Activated gamma-delta T cell treated with Interleukin-2 at 50 U/mL for 16 hours (primary cell): ENCODE measurements around the gene CSNK2A1.
"Not testable (repeated sequence)": the region's sequence is repeated elsewhere in the genome, so short reads cannot be mapped to it uniquely, and the experiment has no call there.

Experiments
- DNase-seq: peaks from one replicate; pipeline ENCODE4 v3.0.0-alpha.2; 2020

Gene CSNK2A1

DNA sequence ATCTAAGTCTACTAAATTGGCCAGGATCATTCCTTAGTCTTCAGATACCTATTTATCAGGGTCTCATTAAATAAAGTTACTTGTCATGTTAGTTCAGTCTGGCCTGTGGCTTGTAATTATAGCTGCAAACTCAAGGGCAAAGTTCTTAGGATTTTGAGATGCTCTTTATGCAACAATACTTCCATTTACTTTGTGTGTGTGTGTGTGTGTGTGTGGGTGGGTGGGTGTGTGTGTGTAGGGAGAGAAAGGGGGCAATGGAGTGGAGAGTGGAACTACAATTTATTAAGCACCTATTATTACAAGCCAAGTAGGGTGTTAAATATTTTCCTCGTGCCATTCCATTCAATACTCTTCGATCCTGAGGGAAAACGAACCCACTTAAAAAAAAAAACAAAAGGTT lies 63.5 kb downstream of the CSNK2A1 start:
- no peak for DNase-seq

DNA sequence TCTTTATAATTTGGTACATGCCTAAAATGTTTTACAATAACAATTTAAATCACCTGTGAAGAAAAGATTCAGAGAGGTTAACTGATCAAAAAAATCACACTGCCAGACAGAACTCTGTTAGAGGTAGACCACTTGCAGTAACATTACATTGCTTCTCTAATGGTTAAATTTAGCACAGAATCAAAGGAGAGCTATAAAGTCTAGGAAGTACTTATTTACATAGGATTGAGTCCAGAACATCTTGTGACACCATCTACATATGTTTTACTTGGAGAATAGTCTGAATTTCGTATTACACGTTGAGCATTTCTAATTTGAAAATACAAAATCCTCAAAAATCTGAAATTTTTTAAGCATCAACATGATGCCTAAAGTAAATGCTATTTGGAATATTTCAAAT lies 64.1 kb downstream of the CSNK2A1 start:
- no peak for DNase-seq

DNA sequence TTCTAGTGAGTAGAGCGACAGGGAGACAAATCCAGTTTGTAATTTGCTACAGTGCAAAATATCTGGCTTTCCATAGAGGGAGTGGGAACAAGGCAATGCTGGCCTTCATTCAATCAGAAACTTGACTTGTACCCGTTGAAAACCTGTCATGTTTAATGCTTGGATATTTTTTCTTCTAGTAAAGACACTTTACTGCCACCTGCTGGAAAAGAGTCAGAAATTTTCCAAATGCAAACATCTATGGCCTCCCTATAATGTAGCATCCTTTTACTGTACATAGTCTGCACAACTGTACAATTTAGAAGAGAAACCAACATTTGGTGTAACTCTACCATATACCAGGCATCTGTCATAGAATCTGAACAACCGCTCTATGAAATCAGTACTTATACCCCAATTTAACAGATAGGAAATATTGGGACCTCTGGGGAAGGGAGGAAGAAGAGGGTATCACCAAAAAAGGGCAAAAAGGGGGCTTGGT lies 64.6 kb downstream of the CSNK2A1 start:
- DNase-seq = peak; percentile 17

DNA sequence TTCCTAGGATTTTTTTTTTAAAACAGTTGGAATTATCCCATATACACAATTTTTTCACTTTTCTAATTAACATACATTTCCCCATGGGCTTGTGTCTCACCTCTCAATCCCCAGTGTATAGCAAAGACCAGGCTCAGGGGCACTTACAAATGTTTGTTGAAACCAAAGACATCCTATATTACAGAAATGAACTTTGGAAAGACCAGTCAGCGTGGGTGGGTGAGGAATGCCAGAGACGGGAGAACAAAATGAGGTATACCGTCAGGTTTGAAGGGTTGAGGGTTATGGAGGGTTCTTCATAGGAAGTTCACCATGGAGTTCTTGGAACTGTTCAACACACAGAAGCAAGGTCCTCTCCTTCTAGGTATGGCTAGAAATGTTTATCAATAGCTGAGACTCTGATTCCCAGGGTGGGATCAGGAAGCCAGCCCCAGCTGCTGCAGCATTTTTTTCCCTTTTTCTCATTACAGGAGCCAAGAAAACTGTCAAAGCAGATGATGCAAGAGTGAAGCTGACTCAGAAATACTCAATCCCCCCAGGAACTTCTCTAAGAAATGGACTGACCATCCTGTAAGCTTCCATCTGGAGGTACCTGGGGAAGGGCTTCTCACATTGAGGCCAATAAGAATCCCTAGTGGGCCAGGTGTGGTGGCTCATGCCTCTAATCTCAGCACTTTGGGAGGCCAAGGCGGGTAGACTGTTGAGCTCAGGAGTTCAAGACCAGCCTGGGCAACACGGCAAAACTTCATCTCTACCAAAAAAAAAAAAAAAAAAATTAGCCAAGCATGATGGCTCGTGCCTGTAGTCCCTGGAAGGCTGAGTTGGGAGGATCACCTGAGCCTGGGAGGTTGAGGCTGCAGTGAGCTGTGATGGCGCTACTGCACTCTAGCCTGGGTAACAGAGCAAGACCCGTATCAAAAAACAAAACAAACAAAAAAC lies 65.3 kb downstream of the CSNK2A1 start:
- no peak for DNase-seq

DNA sequence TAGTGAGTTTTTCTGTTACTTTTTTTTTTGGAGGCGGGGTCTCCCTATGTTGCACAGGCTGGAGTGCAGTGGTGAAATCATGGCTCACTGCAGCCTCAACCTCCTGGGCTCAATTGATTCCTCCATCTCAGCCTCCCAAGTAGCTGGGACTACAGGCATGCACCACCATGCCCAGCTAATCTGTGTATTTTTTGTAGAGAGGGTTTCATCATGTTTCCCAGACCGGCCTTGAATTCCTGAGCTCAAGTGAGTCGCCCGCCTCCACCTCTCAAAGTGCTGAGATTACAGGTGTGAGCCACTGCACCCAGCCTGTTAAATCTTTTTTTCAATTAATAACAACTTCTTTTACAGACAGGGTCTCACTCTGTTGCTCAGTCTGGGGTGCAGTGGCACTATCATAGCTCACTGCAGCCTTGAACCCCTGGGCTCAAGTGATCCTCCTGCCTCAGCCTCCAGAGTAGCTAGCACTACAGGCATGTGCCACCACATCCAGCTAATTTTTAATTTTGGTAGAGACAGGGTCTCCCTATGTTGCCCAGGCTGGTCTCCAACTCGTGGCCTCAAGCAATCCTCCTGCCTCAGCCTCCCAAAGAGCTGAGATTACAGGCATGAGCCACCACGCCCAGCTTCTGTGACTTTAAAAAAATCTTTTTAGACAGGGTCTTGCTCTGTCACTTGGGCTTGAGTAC lies 66.9 kb downstream of the CSNK2A1 start:
- not testable (repeated sequence) for DNase-seq

DNA sequence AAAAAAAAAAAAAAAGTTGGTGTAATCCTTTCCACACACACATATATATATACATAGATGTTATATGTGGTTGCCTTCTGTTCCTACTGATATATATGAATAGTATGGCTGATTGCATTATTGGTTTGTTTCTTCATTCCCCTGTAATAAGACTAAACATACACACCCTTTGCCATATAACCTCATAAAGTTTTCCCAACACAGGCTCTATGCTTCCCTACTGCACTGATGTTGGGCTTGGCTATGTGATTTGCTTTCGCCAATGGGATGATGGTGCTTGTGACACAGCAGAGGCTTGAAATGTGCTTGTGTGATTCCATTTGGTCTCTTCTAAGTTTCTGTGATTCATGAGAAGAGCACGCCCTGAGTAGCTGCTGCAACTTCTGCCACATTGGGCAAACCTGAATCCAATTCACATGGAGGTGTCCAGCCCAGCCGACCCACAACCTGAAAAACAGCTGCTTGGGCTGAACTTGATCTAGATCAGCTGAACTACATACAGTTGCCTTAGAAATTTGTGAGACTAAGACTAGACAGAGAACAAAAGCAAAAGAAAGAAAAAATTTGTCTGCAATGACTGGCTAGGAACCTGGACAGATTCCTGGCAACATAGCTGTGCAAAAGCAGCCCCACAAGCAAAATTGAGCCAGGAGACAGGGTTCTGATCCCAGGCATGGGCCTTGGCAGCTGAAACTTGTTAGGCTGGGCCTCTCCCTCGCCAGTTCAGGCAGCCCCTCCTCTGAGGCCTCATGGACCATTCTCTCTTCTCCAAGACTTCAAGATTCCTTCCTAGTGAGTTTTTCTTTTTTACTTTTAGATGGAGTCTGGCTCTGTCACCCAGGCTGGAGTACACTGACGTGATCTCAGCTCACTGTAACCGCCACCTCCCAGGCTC lies 67.9 kb downstream of the CSNK2A1 start:
- DNase-seq = no peak

DNA sequence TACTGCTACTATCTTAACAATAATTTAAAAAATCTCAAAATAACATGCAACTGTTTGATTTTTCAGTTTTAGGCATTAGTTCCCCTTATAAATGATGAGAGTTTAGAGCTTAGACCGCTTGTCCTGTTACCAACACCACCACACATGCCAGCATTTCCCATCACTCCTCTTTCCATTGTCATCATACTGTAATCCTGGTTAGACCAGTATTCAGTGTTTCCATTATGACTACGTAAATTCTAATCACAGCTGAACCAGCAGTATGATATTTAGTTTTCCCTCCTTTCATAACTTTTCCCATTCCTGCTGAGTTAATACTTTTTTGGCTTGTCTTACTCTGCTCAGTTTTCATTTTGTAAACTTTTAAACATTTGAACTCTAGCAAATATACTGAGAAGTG lies 69.0 kb downstream of the CSNK2A1 start:
- no peak for DNase-seq

DNA sequence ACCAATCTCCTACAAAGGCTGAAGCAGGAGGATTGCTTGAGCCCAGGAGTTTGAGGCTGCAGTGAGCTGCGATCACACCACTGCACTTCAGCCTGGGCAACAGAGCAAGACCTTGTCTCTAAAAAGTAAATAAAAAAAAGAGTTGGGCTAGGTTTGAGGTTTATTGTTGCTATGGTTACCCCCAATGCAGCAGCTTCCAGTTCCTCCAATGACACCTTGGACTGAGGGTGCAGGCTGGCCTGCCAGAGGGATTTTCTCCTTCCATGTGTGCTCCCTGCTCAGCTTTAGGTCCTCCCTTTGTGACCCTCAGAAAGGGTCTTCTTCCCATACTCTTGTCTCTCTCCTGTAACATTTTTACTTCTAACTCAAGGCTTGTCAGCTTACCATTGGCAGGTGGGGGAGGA lies 70.7 kb downstream of the CSNK2A1 start:
- no peak for DNase-seq

DNA sequence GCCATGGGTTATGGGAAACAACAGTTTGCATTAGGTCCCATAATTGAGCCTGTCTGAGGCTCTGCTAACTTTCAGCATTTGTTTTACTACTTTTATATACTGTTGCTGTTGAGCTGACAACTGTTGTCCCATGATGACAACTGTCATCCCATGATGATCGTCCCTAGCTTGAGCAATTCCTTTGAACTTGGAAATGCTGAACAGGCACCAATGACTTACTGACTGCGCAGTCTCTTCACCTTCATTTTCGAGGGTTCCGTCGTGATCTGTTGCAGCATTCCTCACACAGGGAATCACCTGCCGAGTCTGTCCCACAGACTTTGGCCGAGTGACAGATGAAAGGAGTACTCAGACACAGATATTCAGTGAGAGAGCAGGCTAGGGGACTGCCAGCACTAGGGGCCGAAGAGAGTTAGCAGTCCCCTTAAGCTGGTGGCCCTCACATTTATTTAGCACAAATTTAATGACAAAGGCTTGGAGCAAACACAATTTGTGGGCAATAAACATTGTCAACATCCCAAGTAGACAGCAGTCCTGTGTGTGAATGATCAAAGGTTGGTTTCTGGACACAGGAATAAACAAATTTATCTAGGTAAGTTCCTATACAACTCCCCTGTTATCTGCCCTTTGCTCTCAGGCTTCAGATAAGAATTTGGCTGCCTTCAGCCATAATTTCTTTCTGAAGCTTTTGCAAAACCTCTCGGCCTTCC lies 71.3 kb downstream of the CSNK2A1 start:
- DNase-seq = no peak

DNA sequence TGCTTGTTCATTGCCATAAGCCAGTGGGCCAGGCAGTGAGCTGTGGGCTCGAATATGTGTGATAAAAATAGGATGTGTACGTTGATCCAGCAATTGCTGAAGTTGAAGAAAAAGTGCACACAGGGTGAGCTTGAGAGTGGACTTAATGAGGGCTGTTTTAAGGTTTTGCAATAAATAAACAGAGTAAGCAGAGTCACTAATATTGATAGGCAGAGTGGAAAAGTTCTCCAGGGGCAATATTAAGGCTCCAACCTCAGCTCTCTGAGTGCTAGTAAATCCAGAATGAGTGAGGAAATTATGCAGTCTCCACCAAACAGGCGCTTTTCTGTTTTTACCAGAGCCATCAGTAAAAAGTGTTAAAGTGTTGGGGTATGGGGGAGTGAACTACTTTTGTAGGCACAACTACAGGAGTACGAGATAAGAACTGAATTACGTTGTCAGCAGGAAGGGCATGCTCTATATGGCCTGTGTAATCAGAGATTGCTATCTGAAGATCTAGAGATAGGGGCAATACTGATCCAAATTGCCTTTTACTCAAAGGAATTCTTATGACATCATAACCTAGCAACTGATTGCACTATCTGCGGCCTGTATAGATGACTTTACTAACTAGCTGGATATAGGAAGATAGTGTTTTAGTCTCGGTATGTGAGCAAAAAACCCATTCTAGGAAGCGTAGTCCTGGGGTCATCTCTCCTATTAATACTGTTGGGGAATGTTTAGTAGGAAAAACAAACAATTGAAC lies 73.7 kb downstream of the CSNK2A1 start:
- no peak for DNase-seq

DNA sequence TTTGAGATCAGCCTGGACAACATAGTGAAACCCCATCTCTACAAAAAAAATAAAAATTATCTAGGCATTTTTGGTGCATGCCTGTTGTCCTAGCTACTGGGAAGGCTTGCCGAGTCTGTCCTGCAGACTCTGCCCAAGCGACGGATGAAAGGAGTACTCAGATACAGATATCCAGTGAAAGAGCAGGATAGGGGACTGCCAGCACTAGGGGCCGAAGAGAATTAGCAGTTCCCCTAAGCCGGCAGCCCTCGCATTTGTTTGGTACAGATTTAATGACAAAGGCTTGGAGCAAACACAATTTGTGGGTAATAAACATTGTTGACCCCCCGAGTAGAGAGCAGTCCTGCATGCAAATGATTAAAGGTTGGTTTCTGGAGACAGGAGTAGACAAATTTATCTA lies 75.8 kb downstream of the CSNK2A1 start:
- no peak for DNase-seq

DNA sequence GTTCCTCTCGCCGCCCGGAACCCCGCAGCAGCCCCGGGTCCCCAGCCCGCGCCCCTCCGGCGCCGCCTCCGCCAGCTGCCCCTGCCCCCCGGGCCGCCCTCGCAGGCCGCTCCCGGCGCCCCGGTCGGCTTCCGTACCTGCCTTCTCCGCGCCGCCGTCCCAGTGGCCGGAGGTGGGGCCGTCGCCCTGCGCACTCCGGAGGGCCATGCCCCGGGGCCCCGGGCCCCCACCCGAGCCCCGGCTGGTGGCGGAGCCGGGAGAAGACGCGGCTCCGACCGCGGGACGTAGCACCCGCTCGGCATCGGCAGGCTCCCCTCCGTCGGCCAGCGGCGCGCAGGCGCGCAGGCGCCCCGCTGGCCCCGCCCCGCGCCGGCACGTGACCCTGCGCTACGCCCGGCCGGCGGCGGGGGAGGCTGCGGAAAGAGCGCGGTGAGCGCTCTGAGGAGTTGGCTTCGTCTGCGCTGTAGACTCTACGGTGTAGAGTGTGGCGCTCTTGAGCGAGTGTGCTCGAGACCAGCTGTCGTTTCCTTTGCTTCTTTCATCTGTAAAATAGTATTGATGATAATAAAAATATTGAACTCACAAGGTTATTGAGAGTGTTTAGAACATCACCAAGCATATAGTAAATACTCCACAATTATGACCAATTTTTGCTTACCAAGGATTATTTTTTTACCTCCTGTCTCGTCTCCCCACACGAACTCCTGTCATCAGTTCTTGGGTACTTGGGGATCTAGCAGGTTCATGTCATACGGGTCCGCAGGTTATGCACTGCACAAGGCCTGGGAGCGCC lies 81.2 kb downstream of the CSNK2A1 start, which contains the start of gene TBC1D20:
TSS of gene TBC1D20 (minus strand) at position 335 of the 793 bp plus-strand sequence. CDS start at position 207, 128 bp downstream.
- peak; percentile 81 for DNase-seq

DNA sequence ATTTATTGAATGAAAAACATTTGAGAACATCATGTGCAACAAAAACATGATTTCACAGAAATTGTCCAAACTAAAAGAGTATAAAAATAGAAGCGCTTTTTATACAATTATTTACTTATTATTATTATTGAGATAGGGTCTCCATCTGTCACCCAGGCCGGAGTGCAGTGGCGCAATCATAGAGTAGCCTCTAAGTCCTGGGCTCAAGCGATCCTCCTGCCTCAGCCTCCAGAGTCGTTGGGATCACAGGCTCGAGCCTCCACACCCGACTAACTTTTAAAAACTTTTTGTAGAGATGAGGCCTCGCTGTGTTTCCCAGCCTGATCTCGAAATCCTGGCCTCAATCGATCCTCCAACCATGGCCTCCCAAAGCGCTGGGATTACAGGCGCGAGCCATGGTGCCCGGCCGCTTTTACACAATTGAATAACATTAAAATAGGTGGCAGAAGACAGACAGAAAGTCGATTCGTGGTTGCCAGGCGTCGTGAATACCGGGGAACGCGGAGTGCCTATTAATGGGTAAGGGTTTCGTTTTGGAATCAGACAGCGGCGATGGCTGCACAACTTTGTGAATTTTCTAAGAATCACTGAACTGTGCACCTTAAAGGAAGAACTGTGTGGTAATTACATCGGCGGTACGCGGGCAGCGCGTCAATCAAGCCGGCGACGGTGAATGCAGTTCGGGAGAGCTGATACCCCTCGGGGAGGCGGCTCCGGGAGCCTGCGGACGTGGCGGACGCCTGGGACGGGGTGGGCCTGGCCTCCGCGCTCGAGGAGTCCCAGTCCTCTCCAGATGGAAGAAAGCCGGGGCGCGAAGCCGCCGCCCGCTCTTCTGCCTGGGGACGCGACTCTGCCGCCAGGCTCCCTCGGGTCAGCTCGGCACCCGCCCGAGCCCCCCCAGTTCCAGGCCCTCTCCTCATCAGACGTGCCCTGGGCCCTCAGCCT lies 82.1 kb downstream of the CSNK2A1 start:
- peak; percentile 37 for DNase-seq

DNA sequence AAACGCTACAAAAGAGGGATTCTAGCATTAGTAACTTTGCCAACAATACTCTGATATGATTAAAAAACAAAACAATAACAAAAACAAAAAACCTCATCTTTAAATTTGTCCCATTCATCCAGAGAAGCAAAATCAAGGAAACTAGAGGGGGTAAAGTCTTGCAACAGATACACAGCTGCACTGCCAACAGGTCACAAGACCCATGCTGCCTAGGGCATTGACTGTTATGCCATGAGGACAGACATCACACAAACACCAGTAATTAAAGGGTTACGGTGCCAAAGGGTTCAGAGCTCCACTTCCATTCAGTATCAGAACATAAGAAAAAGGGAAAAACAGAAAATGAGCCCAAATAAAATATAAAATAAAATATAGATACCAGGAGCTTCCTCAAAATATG lies 82.9 kb downstream of the CSNK2A1 start:
- DNase-seq = no peak

DNA sequence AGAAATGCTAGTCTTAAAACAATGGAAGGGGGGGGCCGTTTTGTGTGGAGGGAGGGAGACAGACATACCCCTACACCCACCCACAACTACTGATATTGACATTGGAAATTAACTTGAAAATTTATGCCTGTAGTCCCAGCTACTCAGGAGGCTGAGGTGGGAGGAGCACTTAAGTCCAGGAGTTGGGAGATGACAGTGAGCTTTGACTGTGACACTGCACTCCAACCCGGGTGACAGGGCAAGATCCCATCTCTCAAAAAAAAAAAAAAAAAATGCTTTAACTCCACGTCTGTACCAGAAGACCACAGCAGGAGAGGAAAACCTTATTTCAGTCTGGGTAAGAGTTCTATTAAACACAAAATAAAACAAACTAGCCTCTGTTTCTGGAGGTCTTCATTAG lies 83.4 kb downstream of the CSNK2A1 start:
- no peak for DNase-seq

DNA sequence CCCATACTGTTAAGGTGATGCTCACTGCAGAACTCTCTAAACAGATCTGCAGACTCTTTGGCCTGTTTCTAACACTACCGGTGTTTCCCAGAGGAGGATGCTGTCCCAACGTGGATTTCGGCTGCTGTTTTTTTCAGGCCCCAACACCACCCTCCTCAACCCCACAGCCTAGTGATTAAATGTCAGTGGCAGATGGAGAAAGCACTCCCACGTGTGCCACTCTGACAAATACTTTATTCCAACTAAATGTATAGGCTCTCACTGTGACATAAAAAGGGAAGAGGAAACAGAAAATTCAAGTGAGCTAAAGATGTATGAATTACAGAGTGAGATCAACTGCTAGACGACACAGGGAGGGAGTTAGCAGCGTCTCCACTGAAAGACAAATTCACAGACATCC lies 84.8 kb downstream of the CSNK2A1 start:
- no peak for DNase-seq

DNA sequence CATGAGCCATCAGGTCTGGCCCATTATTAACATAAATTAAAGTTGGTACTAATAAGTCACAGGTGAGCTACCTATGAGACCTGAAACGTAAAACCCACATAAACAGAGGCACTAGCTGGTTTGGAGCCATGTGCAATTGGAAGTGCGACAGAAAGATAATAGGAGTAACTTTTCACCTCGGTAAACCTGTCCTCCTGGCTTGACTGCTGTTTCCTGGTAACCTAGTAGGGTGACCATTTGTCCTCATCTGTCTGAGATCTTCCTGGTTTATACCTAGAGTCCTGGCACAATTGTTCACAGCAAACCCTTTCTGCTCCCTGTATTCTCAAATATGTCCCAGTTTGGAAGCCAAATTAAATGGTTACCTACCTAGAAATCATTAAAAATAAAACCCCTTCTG lies 88.6 kb downstream of the CSNK2A1 start:
- no peak for DNase-seq

DNA sequence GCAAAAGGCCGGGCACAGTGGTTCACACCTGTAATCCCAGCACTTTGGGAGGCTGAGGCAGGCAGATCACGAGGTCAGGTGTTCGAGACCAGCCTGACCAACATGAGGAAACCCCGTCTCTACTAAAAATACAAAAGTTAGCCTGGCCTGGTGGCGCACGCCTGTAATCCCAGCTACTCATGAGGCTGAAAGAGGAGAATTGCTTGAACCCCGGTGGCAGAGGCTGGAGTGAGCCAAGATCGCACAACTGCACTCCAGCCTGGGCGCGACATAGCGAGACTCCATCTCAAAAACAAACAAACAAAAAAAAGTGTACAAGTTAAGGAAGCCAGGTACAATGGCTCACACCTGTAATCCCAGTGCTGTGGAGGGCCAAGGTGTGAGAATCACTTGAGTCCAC lies 91.6 kb downstream of the CSNK2A1 start:
- DNase-seq = not testable (repeated sequence)
